Subcutaneous abdominal adipose tissue (tissue), 5 donors: ENCODE data around the gene NELL1.

Experiments
- H3K27ac ChIP-seq: one replicate; pipeline ENCODE4 v1.7.0; 2013; ENCODE audit warnings: low read depth, mild to moderate bottlenecking, inconsistent platforms, low read length, moderate library complexity
- H3K27me3 ChIP-seq, 5 donors: one replicate each; pipeline ENCODE4 v1.7.0; 2013; ENCODE audit warnings: low read length in 5 of 5, inconsistent platforms in 1 of 5; ENCODE audit not compliant: control insufficient read depth in 5 of 5, insufficient read depth in 4 of 5
- H3K36me3 ChIP-seq, 5 donors: one replicate each; pipeline ENCODE4 v1.7.0; 2013; ENCODE audit warnings: low read length in 5 of 5; ENCODE audit not compliant: control insufficient read depth in 5 of 5, insufficient read depth in 5 of 5
- H3K4me1 ChIP-seq, 5 donors: one replicate each; pipeline ENCODE4 v1.7.0; 2013; ENCODE audit warnings: low read length in 5 of 5, mild to moderate bottlenecking in 3 of 5, moderate library complexity in 1 of 5; ENCODE audit not compliant: control insufficient read depth in 5 of 5, insufficient read depth in 5 of 5
- H3K4me3 ChIP-seq, 5 donors: one replicate each; pipeline ENCODE4 v1.7.0; 2013; ENCODE audit warnings: low read length in 5 of 5, low read depth in 1 of 5
- H3K9ac ChIP-seq, 5 donors: one replicate each; pipeline ENCODE4 v1.7.0; 2013; ENCODE audit warnings: low read length in 5 of 5, mild to moderate bottlenecking in 4 of 5, moderate library complexity in 3 of 5
- H3K9me3 ChIP-seq, 5 donors: one replicate each; pipeline ENCODE4 v1.7.0; 2013; ENCODE audit warnings: low read length in 5 of 5; ENCODE audit not compliant: control insufficient read depth in 5 of 5
- donor health status: healthy.
- donor health status: healthy.
- donor health status: healthy.
- donor health status: healthy.
- donor health status: healthy.

Gene NELL1

GRCh38 chr11:20917306-20917705 lies 247.9 kb downstream of the NELL1 start:
- Histone ChIP-seq H3K9ac (no peak overlapping the region), H3K36me3 (no peaks in the 10 kb centered on the region), H3K4me3 (no peak overlapping the region), H3K27me3 (no peaks in the 10 kb centered on the region), H3K9me3 (no peaks in the 10 kb centered on the region), H3K27ac (no peak overlapping the region), H3K4me1 (no peaks in the 10 kb centered on the region)

- Histone ChIP-seq H3K9me3 (no peaks in the 10 kb centered on the region), H3K9ac (no peak overlapping the region), H3K27ac (no peak overlapping the region), H3K4me3 (no peak overlapping the region), H3K4me1 (no peaks in the 10 kb centered on the region), H3K27me3 (peaks cover 0 to 3% (median 0%) of the 10 kb centered on the region in 5 donors), H3K36me3 (no peaks in the 10 kb centered on the region)
These were observed 257.6 kb downstream of the NELL1 start for GRCh38 chr11:20926799-20927540.

GRCh38 chr11:20931029-20931428 lies 261.6 kb downstream of the NELL1 start:
- no peak overlapping the region for H3K9ac ChIP-seq
- no peak overlapping the region for H3K27ac ChIP-seq
- no peak overlapping the region for H3K4me3 ChIP-seq
- no peaks in the 10 kb centered on the region for H3K4me1 ChIP-seq
- no peaks in the 10 kb centered on the region for H3K36me3 ChIP-seq
- no peaks in the 10 kb centered on the region for H3K9me3 ChIP-seq
- no peaks in the 10 kb centered on the region for H3K27me3 ChIP-seq

GRCh38 chr11:20933086-20933485 lies 263.7 kb downstream of the NELL1 start:
- Histone ChIP-seq H3K9ac (no peak overlapping the region), H3K27ac (no peak overlapping the region), H3K9me3 (no peaks in the 10 kb centered on the region), H3K4me3 (no peak overlapping the region), H3K27me3 (no peaks in the 10 kb centered on the region), H3K36me3 (no peaks in the 10 kb centered on the region), H3K4me1 (no peaks in the 10 kb centered on the region)

GRCh38 chr11:20933958-20934357 lies 264.6 kb downstream of the NELL1 start:
- H3K4me1 ChIP-seq = no peaks in the 10 kb centered on the region
- H3K9ac ChIP-seq = no peak overlapping the region
- H3K27me3 ChIP-seq = no peaks in the 10 kb centered on the region
- H3K27ac ChIP-seq = no peak overlapping the region
- no peaks in the 10 kb centered on the region for H3K9me3 ChIP-seq
- H3K4me3 ChIP-seq = no peak overlapping the region
- H3K36me3 ChIP-seq = no peaks in the 10 kb centered on the region

GRCh38 chr11:20934516-20934915 lies 265.1 kb downstream of the NELL1 start:
- H3K9ac ChIP-seq = no peak overlapping the region
- H3K9me3 ChIP-seq = no peaks in the 10 kb centered on the region
- no peaks in the 10 kb centered on the region for H3K36me3 ChIP-seq
- H3K4me3 ChIP-seq = no peak overlapping the region
- no peak overlapping the region for H3K27ac ChIP-seq
- no peaks in the 10 kb centered on the region for H3K27me3 ChIP-seq
- H3K4me1 ChIP-seq = no peaks in the 10 kb centered on the region

- Histone ChIP-seq H3K4me1 (no peaks in the 10 kb centered on the region), H3K27me3 (no peaks in the 10 kb centered on the region), H3K36me3 (no peaks in the 10 kb centered on the region), H3K27ac (no peak overlapping the region), H3K9me3 (no peaks in the 10 kb centered on the region), H3K4me3 (no peak overlapping the region), H3K9ac (no peak overlapping the region)
These were observed 268.4 kb downstream of the NELL1 start for GRCh38 chr11:20937826-20938225.

GRCh38 chr11:20949585-20949984 lies 280.2 kb downstream of the NELL1 start:
- Histone ChIP-seq H3K9me3 (no peaks in the 10 kb centered on the region), H3K9ac (no peak overlapping the region), H3K27me3 (no peaks in the 10 kb centered on the region), H3K27ac (no peak overlapping the region), H3K4me1 (no peaks in the 10 kb centered on the region), H3K36me3 (no peaks in the 10 kb centered on the region), H3K4me3 (no peak overlapping the region)

GRCh38 chr11:20962581-20962980 lies 293.2 kb downstream of the NELL1 start:
- H3K36me3 ChIP-seq = no peaks in the 10 kb centered on the region
- H3K4me3 ChIP-seq = no peak overlapping the region
- no peaks in the 10 kb centered on the region for H3K27me3 ChIP-seq
- H3K4me1 ChIP-seq = no peaks in the 10 kb centered on the region
- no peaks in the 10 kb centered on the region for H3K9me3 ChIP-seq
- no peak overlapping the region for H3K9ac ChIP-seq
- no peak overlapping the region for H3K27ac ChIP-seq

- Histone ChIP-seq H3K27me3 (no peaks in the 10 kb centered on the region), H3K36me3 (no peaks in the 10 kb centered on the region), H3K27ac (no peak overlapping the region), H3K4me3 (no peak overlapping the region), H3K9ac (no peak overlapping the region), H3K4me1 (no peaks in the 10 kb centered on the region), H3K9me3 (no peaks in the 10 kb centered on the region)
These were observed 294.2 kb downstream of the NELL1 start for GRCh38 chr11:20963596-20963995.
